ENCODE data around the gene NOSTRIN.

NOSTRIN gene

DNA sequence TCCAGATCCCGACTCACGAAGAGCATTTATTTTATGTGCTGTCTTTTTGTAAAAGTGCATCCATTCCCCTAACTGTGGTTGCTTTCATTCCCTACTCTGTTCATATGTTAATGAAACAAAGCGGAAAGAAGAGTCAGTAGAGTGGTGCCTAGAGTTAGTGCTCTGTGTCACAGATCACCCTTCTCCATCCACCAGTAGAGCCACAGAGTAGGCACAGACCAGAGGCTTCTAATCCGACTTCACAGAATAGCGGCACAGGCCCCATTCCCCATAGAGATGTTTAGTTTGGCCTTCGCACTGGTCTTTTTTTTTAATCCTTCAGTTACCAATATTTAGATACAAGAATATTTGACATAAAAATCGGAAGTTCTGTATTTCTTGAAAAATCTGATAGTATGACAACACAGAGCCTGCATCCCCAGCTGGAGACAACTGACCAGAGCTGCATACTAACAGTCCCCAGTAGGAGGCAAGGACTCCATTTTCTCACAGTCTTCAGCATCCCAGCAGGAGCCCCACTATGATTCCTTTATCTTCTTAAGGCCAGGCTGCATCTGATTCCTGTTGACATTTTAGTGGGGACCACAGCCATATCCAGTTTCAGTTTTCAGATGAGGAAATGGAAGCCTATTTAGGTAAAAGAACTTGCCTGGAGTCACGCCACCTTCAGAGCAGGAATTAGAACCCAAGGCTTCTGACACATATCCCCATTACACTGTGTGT lies 105.7 kb downstream of the NOSTRIN start:
- DNase-seq (ENCODE audit: low read depth in 2 of 2), result no peak
- H3K4me3 ChIP-seq (replicated peaks in 1 of 2; ENCODE audit: low read depth in 2 of 2, low read length in 2 of 2), result no peak overlapping the region
- TF ChIP-seq, protein P1, sequence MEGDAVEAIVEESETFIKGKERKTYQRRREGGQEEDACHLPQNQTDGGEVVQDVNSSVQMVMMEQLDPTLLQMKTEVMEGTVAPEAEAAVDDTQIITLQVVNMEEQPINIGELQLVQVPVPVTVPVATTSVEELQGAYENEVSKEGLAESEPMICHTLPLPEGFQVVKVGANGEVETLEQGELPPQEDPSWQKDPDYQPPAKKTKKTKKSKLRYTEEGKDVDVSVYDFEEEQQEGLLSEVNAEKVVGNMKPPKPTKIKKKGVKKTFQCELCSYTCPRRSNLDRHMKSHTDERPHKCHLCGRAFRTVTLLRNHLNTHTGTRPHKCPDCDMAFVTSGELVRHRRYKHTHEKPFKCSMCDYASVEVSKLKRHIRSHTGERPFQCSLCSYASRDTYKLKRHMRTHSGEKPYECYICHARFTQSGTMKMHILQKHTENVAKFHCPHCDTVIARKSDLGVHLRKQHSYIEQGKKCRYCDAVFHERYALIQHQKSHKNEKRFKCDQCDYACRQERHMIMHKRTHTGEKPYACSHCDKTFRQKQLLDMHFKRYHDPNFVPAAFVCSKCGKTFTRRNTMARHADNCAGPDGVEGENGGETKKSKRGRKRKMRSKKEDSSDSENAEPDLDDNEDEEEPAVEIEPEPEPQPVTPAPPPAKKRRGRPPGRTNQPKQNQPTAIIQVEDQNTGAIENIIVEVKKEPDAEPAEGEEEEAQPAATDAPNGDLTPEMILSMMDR (IDR thresholded peaks at IDR 0.05; ENCODE audit: low read depth, low read length), result no peak

DNA sequence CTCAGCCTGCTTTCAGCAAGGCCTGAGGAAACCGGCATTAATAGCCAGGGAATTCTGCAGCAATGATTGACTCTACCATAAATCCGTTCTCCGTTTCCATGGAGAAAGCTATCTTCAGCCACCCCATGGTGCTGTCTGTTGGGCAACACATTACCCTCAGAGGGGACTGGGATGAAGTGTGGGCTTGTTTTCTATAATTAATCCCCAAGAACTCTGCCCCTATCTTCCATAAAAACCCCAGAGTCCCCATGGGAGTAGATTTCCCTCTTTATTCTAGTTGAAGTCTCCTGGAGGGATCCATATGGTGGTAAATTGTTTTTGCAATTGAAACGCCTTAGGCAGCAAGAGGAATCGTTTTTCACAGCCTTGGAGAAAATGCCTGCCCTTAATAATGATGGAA lies 107.9 kb downstream of the NOSTRIN start:
- TF ChIP-seq, protein P1 (IDR thresholded peaks at IDR 0.05; ENCODE audit: low read depth, low read length), result no peak
- H3K4me3 ChIP-seq (replicated peaks in 1 of 2; ENCODE audit: low read depth in 2 of 2, low read length in 2 of 2), result no peak overlapping the region

DNA sequence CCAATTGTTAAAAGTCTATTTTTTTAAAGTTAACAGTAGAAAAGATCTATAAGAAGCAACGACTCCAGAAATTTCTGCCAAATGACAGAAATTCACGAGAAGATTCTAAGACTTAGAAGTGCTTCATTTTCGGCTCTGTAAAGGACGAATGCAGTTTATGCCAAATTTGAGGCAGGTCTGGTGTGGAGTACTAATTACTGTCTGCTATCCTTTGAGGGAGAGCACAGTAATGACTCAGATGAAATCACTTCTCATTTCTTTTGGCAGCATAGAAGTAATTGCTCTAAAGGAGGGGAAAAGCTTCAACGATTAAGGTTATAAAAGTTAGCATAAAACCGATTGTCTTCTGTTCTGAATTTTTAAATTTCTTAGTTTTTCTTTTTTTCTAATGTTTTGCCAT lies 110.0 kb downstream of the NOSTRIN start:
- TF ChIP-seq, protein P1 (IDR thresholded peaks at IDR 0.05; ENCODE audit: low read depth, low read length), result no peak
- DNase-seq (ENCODE audit: low read depth in 2 of 2), result no peak

More for the DNA sequence above, 107.9 kb downstream of the NOSTRIN start:
- no peak for DNase-seq (ENCODE audit: low read depth in 2 of 2)

DNA sequence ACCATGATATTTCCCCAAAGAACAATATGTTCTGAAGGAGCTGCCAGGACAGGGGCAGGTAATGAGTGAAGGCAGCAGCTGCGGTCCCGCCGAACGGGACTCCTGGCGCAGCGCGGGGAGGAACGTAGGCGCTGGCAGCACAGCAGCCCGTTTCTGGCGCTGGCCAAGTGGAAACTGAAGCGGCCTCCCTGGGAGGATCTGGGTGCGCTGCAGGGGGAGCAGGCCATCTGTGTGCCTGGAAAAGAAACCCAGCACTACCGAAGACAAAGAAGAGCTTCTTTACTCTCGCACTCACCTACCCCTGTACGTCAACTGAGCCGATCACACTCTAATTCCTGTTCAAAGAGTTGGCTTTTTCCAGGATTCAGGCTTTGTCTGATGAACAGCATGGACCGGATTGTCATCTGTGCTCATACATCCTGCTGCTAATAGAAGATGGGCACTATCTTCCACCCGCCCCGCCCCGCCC lies 110.5 kb downstream of the NOSTRIN start:
- DNase-seq (ENCODE audit: low read depth in 2 of 2), result peak; percentile 8 to 45
- TF ChIP-seq, protein P1 (IDR thresholded peaks at IDR 0.05; ENCODE audit: low read depth, low read length), result no peak
- peak overlapping the region; percentile 25 to 27 for H3K4me3 ChIP-seq (replicated peaks in 1 of 2; ENCODE audit: low read depth in 2 of 2, low read length in 2 of 2)

More for the DNA sequence above, 110.0 kb downstream of the NOSTRIN start:
- H3K4me3 ChIP-seq (replicated peaks in 1 of 2; ENCODE audit: low read depth in 2 of 2, low read length in 2 of 2), result no peak overlapping the region

DNA sequence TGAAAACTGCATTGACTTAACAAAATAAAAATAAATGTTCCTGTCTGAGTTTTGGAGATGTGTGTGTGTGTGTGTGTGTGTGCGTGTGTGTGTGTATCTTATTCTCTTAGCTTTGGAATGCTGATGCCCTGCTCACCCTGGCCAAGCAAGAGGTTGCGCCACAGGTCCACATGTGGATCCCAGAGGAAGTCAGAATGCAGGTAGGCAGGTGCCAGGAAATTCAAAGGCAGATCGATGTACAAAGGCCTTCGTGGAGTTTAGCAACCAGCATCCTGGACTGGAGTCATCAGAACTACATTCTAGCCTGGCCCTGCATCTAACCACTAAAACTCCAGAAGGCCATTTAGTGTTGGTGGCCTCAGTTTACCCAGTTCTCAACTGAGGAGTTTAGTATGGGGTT lies 111.1 kb downstream of the NOSTRIN start:
- no peak for DNase-seq (ENCODE audit: low read depth in 2 of 2)
- TF ChIP-seq, protein P1 (IDR thresholded peaks at IDR 0.05; ENCODE audit: low read depth, low read length), result no peak
- no peak overlapping the region for H3K4me3 ChIP-seq (replicated peaks in 1 of 2; ENCODE audit: low read depth in 2 of 2, low read length in 2 of 2)
